Measurements from ENCODE around the gene RARG. TPM values are rescaled to one million over a fixed set of nuclear protein-coding genes. Genes with fewer than 3 reads are reported as not detected.

The RARG gene
- total and polyA plus RNA-seq, 2 of the 4 experiments (the other 2 are of a cell fraction), result 7.9 to 30.9 TPM

DNA sequence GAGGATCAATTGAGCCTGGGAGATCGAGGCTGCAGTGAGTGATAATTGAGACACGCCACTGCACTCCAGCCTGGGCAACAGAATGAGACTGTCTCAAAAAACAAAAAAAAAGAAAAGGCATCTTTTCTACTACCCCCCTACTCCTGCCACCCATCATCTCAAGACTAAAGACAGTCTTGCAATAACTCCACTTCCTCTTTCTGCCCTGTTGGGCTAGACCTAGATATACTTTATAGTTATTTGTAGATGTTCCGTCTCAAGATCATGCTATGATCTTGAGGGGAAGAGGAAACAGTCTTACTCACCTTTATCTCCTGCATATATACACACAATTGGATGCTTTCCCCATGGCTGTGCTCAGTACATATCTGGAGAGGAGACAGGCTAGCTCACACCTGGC is 24.0 kb upstream of the RARG start:
- H4K8ac ChIP-seq (ENCODE audit: low read depth in 2 of 2, low read length in 2 of 2), result no peak overlapping the region
- H2BK5ac ChIP-seq (ENCODE audit: low read depth, low read length, poor library complexity, severe bottlenecking), result no peak overlapping the region
- no peaks in the 10 kb centered on the region; the same call in 1 of the 2 replicates for H4K20me1 ChIP-seq (ENCODE audit: insufficient read depth, low read length)
- no peak overlapping the region for H3K9ac ChIP-seq (ENCODE audit: low read depth, low read length)
- H3K4ac ChIP-seq (ENCODE audit: low read depth, low read length), result no peak overlapping the region
- no peak overlapping the region for H2AK9ac ChIP-seq (replicated peaks; ENCODE audit: low read depth, low read length, poor library complexity)
- ATAC-seq (ENCODE audit: low read depth), result no peak
- CTCF ChIA-PET, result no interaction called here
- H3K9me1 ChIP-seq (ENCODE audit: insufficient read depth, low read length), result peaks cover 18% of the 10 kb centered on the region
- H3K36me3 ChIP-seq (ENCODE audit: control insufficient read depth, insufficient read depth, low read length), result peaks cover 16% of the 10 kb centered on the region
- in situ Hi-C loops (cut with MboI; ENCODE audit: low sequenced_read_pairs) (no loop called here), dilution Hi-C loops (cut with HindIII; ENCODE audit: low sequenced_read_pairs, unreplicated experiment) (no loop called here), intact Hi-C loops (cut with micrococcal nuclease) (no loop called here)
- no peak overlapping the region for H2BK120ac ChIP-seq (ENCODE audit: low read depth, low read length)
- H4K5ac ChIP-seq (ENCODE audit: low read depth, low read length), result no peak overlapping the region
- no peak overlapping the region for H2AK5ac ChIP-seq (ENCODE audit: low read depth, low read length)
- no peak for DNase-seq
- H3K27me3 ChIP-seq (ENCODE audit: control insufficient read depth, insufficient read depth, low read length), result no peaks in the 10 kb centered on the region
- no peak overlapping the region for H2BK20ac ChIP-seq (ENCODE audit: low read depth, low read length)
- no peak overlapping the region for H3K4me3 ChIP-seq (ENCODE audit: insufficient read depth, low read depth, low read length)
- BruUV-seq (replicated peaks), result no TSS peak
- TF ChIP-seq, protein P1, sequence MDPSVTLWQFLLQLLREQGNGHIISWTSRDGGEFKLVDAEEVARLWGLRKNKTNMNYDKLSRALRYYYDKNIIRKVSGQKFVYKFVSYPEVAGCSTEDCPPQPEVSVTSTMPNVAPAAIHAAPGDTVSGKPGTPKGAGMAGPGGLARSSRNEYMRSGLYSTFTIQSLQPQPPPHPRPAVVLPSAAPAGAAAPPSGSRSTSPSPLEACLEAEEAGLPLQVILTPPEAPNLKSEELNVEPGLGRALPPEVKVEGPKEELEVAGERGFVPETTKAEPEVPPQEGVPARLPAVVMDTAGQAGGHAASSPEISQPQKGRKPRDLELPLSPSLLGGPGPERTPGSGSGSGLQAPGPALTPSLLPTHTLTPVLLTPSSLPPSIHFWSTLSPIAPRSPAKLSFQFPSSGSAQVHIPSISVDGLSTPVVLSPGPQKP (IDR thresholded peaks at IDR 0.05; ENCODE audit: borderline replicate concordance, low read depth, low read length), result no peak
- TF ChIP-seq FOS (IDR thresholded peaks at IDR 0.05; ENCODE audit: low read depth, low read length) (no peak), RAD21 (IDR thresholded peaks at IDR 0.05; ENCODE audit: low read length) (no peak), SMC3 (IDR thresholded peaks at IDR 0.05; ENCODE audit: low read depth, low read length) (no peak), NFE2L2 (IDR thresholded peaks at IDR 0.05; ENCODE audit: low read depth, low read length) (no peak), RCOR1 (IDR thresholded peaks at IDR 0.05; ENCODE audit: insufficient replicate concordance, low read length) (no peak), MXI1 (IDR thresholded peaks at IDR 0.05; ENCODE audit: borderline replicate concordance, low read depth, low read length) (no peak), BHLHE40 (IDR thresholded peaks at IDR 0.05; ENCODE audit: low read depth, low read length) (no peak), USF2 (IDR thresholded peaks at IDR 0.05; ENCODE audit: low read depth, low read length) (no peak), MAFK (IDR thresholded peaks at IDR 0.05; ENCODE audit: low read depth, low read length) (no peak), CEBPB (IDR thresholded peaks at IDR 0.05; ENCODE audit: low read depth, low read length) (no peak), RFX5 (IDR thresholded peaks at IDR 0.05; ENCODE audit: low read depth, low read length) (no peak), POLR2A (IDR thresholded peaks at IDR 0.05; ENCODE audit: low read depth, low read length) (no peak), CHD1 (IDR thresholded peaks at IDR 0.05; ENCODE audit: low read depth, low read length) (no peak), MAZ (IDR thresholded peaks at IDR 0.05; ENCODE audit: borderline replicate concordance, low read depth, low read length) (no peak)
- TF ChIP-seq, protein P2, sequence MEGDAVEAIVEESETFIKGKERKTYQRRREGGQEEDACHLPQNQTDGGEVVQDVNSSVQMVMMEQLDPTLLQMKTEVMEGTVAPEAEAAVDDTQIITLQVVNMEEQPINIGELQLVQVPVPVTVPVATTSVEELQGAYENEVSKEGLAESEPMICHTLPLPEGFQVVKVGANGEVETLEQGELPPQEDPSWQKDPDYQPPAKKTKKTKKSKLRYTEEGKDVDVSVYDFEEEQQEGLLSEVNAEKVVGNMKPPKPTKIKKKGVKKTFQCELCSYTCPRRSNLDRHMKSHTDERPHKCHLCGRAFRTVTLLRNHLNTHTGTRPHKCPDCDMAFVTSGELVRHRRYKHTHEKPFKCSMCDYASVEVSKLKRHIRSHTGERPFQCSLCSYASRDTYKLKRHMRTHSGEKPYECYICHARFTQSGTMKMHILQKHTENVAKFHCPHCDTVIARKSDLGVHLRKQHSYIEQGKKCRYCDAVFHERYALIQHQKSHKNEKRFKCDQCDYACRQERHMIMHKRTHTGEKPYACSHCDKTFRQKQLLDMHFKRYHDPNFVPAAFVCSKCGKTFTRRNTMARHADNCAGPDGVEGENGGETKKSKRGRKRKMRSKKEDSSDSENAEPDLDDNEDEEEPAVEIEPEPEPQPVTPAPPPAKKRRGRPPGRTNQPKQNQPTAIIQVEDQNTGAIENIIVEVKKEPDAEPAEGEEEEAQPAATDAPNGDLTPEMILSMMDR (conservative IDR thresholded peaks at IDR 0.05; ENCODE audit: low read depth, low read length), result no peak
- POLR2A ChIA-PET (ENCODE audit: unreplicated experiment), result no interaction called here
- H4K91ac ChIP-seq (ENCODE audit: insufficient read depth, low read depth, low read length), result no peak overlapping the region
- no peak overlapping the region for H3K23ac ChIP-seq (ENCODE audit: low read depth, low read length)
- no peak overlapping the region for H3K27ac ChIP-seq (ENCODE audit: insufficient read depth, low read length)
- H2AFZ ChIP-seq (replicated peaks; ENCODE audit: low read length, poor library complexity), result no peak overlapping the region
- H3K9me3 ChIP-seq (ENCODE audit: control insufficient read depth, insufficient read depth, low read length), result no peaks in the 10 kb centered on the region
- H3K4me2 ChIP-seq (ENCODE audit: low read depth, low read length), result no peak overlapping the region
- no peak overlapping the region for H3K14ac ChIP-seq (replicated peaks; ENCODE audit: low read depth, low read length)
- H2BK15ac ChIP-seq (ENCODE audit: low read depth, low read length), result no peak overlapping the region
- H3K79me1 ChIP-seq (ENCODE audit: low read depth in 1 of 2, low read length in 2 of 2), result peaks cover 27 to 39% of the 10 kb centered on the region in 2 experiments
- no peak overlapping the region for H3K18ac ChIP-seq (ENCODE audit: low read depth, low read length)
- no peak overlapping the region for H3K56ac ChIP-seq (ENCODE audit: extremely low read depth, insufficient read depth, low read length)
- H3K4me1 ChIP-seq (ENCODE audit: control insufficient read depth, insufficient read depth, low read length), result peaks cover 9% of the 10 kb centered on the region
- WGBS, 2 experiments (ENCODE audit: extremely low coverage in 2 of 2, insufficient read length in 1 of 2), result no CpG with 5 or more reads among the region's 3 CpGs
